Caki2 (cell line): ENCODE results near the gene SLC44A3. TPM values are rescaled to one million over a fixed set of nuclear protein-coding genes. Genes with fewer than 3 reads are reported as not detected.
A peak's percentile ranks its signal among the peaks of the same experiment; 100 is the strongest.

Experiments used
- DNase-seq: peaks from one replicate; pipeline ENCODE4 v3.0.0-alpha.2; 2015; ENCODE audit warnings: low read depth
- in situ Hi-C: cut with HindIII; loops from 2 replicates; pipeline ENCODE4 v1.10.0; 2016; ENCODE audit warnings: low sequenced_read_pairs, low pct_unique_long_range_greater_than_20kb, mixed read lengths
- total RNA-seq: library from RNA; depleted of rRNA; stranded (reverse); fragments of >200 nt; shearing (Covaris generic); gene quantifications from 2 replicates; pipeline ENCODE4 v1.2.3, GENCODE V29; 2014; ENCODE audit warnings: low replicate concordance

SLC44A3 gene
- total RNA-seq, 1 experiment from 2014 or later: 4.4 TPM

GRCh38 chr1:94797291-94797690, 22.9 kb upstream of the SLC44A3 start:
- in situ Hi-C loops: no loop called here
- no peak for DNase-seq

GRCh38 chr1:94798054-94798453, 22.1 kb upstream of the SLC44A3 start:
- in situ Hi-C loops: no loop called here
- no peak for DNase-seq

- in situ Hi-C loops: no loop called here
These were observed 21.7 kb upstream of the SLC44A3 start for GRCh38 chr1:94798462-94798861.

DNA sequence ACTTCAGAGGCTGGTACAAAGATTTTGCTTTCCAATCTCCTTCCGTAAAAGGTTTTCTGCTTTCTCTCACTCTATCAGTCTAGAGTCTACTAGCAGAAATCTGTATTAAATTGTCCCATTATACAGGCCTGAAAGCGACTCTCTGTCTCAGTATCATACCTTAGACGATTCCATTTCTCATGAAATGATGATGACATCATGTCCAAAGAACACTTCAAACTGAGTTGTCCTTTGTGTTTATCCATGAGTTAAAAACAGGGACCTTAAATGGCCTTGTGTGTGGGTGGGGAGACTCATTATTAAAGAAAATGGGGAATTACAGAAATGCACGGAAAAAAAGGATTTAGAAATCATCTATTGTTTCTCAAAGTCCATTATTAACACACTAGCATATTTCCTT, 21.0 kb upstream of the SLC44A3 start:
- in situ Hi-C loops: no loop called here
- DNase-seq: no peak

More at GRCh38 chr1:94798462-94798861, 21.7 kb upstream of the SLC44A3 start:
- no peak for DNase-seq

DNA sequence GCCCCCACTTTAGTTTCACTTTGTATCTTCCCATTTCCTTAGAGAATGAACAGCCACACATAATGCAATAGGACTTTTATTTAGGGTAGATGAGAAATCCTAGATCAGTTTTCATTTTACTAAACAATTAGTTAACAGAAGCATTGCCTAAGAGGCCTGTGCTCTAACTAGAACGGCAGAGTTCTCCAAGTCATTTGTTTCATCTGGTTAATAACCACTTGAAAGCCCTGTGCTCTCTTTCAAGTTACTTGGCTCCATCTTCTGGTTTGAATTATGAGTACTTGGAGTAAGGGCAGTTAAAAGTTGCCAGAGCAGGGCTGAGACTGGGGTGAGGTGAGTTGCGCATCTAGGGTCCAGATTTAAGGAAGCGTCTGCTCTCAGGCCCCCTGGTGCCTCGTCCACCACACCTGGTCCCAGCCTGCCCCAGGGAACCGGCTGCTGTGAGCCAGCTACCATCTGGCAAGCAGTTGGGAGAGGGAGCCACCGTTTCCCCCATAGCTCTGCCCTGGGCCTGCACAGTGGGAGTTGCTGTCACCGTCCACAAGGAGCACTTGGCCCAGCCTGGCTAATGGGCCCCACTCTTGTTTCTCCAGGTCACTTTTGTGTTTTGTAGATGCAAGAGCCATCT, 18.1 kb upstream of the SLC44A3 start:
- peak; percentile 21 for DNase-seq
- in situ Hi-C loops: no loop called here

DNA sequence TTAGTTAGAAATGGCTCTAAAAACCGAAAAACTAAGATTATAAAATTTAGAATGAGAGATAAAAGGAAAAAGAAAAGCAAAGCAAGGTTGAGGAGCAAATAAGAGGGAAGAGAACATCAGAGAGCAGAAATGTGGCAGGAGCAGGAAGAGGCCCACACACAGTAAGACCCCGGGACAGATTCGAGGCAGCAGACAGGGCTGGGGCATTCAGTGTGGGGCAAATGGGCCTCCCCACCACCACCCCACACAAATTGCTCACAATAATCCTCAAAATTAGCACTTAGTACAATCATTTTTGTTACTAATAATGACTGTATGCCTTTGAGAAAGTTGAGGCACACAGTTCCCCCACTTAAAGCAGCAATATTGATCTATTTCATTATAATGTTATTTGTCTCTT, 17.1 kb upstream of the SLC44A3 start:
- in situ Hi-C loops: no loop called here
- DNase-seq: no peak

DNA sequence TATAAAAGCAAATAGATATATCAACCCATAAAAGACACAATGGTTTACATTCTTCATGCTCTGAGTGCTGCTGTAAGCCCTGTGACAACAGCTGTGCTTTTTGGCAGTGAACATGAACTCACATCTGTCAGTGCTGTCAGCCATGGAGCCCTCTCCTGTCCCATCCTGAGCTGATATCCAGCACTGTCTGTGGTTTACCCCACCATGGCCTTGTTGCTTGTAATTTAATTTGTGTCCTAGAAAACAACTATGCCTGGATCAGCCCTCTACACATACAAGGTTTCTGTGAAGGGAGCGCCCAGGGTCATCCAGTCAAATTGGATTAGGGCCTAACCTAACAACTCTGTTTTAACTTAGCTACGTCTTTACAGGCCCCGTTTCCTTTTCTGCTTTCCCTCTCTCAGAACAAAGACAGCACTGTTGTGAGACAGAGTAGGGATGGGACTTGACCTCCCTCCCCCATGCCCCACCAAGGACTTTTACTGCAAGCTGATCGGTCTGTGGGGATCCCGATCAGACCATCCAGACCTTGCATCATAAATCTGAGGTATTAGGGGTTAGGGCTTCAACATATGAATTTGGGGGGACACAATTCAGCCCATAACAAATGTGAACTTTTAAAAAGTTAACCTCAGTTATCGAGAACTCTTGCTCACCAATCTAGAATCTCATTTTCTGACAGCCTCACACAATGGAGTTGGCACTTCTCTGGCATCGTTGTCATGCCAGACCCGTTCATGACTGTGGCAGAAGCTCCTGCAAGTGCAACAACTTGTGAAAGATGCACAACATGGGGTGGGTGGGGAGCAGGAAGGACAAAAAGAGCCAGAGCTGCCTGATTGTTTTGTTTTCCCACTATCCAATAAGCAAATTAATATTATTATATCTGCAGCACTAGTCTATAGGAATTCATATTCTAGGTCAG, 16.4 kb upstream of the SLC44A3 start:
- DNase-seq: no peak

GRCh38 chr1:94804442-94804837, 15.7 kb upstream of the SLC44A3 start:
- DNase-seq: no peak
- in situ Hi-C loops: no loop called here

More for the DNA sequence above, 16.4 kb upstream of the SLC44A3 start:
- in situ Hi-C loops: no loop called here

DNA sequence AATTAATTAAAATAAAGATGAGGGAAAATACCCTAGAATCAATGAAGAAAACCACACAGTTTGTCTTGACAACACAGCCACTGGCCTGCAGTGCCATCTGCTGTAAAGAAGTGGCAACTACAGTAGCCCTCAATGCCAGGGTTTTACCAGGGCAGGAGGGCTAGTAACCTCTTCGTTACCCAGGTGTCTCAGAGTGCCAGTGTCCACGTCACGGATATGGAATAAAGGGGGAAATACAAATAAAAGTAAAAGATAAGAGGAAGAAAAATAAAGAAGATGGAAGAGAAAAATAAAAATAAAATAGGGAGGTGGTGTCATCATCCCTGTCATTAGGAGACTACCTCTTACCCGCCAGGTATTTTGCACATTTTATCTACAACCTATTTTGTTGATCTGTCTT, 14.2 kb upstream of the SLC44A3 start:
- in situ Hi-C loops: no loop called here
- peak; percentile 6 for DNase-seq

- no peak for DNase-seq
- in situ Hi-C loops: no loop called here
These were observed 13.7 kb upstream of the SLC44A3 start for GRCh38 chr1:94806441-94806871.

DNA sequence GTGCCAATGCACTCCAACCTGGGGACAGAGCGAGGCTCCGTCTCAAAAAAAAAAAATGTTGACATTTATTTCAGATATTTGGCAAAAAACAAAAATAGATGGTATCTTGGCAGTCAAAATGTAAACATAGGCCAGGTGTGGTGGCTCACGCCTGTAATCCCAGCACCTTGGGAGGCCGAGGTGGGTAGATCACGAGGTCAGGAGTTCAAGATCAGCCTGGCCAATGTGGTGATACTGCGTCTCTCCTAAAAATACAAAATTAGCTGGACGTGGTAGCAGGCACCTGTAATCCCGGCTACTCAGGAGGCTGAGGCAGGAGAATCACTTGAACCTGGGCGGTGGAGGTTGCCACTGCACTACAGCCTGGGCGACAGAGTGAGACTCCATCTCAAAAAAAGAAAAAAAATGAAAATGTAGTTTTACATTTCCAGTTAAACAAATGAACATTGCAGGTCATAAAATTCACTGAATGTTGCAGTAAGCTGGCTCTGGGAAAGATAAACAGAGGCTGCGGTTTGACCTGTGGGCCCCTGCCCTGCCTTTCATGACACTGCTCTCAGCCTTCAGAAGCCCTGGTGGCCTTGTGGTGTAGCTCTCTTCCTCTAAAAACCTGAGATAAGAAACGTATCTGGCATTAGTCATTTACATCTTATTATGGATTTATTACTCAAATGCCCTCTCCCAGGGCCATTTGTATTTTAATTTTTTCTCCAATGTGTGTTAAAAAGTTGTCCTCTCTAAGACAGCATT, 12.2 kb upstream of the SLC44A3 start:
- in situ Hi-C loops: no loop called here
- DNase-seq: no peak

- DNase-seq: no peak
- in situ Hi-C loops: no loop called here
These were observed 11.5 kb upstream of the SLC44A3 start for GRCh38 chr1:94808669-94809068.

DNA sequence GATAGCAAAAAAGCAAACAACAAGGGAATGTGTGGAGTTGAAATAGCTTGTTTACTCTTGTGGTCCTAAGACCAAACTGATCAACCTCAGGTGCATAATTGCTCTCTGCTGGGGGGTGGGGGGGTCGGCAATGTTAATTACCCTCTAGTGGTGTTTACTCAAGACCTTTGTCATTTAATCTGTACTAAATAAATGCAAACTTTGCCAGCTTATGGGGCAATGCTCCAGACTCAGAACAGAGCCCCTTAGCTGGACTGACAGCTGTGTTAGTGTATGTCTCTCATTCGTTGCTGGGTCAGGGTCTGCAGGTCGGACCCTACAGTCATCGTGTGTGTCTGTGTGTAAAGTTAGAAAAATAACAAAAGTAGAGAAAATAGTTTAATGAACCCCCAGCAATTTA, 7.2 kb upstream of the SLC44A3 start:
- no peak for DNase-seq
- in situ Hi-C loops: no loop called here

DNA sequence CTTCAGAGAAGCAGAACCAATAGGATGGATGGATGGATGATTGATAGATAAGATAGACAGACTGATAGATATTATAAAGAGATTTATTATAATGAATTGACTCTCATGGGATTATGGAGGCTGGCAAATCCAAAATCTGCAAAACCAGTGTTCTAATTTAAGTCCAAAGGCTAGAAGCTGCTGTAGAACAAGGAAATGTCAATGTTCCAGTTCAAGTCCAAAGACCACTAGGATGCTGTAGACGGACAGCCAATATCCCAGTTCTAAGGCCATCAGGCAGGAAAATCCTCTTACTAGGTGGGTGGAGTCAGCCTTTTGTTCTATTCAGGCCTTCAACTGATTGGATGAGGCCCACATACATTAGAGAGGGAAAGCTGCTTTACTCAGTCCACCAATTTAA, 4.1 kb upstream of the SLC44A3 start:
- in situ Hi-C loops: no loop called here
- no peak for DNase-seq

- in situ Hi-C loops: no loop called here
- DNase-seq: no peak
These were observed 2.4 kb upstream of the SLC44A3 start for GRCh38 chr1:94817712-94818111.

DNA sequence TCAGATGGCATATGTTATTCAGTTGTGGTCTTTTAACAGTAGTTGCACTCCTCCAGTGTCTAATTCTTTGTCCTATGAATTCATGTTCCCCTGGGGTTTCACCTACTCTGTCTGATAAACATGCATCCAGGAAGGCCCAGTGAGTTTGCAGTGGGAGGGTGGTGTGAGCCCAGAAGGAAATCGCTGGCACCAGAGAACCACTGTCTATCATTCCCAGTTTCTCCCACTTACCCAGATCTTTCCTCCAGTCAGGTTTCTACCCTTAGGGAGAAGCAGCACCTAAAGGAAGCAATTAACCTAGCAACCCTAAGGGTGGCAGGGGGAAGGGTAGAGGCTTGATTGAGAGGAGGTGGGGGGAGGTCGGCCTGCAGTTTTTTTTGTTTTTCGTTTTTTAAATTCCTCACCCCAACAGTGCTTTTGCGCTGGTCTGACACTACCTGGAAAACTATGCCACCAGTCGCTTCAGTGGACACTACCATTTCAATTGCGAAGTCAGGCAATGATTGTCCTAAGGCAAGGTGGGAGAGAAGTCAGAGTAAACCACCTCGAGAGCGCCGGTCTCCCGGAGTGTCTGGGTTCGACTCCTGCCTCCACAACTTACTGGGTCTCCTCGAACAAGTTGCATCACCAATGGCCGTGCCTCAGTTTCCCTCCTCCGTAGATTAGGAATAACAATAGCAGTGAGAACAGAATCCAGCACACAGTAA, 766 bp upstream of the SLC44A3 start:
- DNase-seq: no peak
- in situ Hi-C loops: no loop called here

- in situ Hi-C loops: no loop called here
- DNase-seq: no peak
These were observed 779 bp downstream of the SLC44A3 start for GRCh38 chr1:94820936-94821335.

GRCh38 chr1:94821636-94822305, 1.6 kb downstream of the SLC44A3 start:
- in situ Hi-C loops: no loop called here
- DNase-seq: peak; percentile 9
